PC-3 (cell line): Measurements from ENCODE around the gene NMNAT2.

Experiments
- CTCF ChIP-seq: fragments of 300-600 bp; sonication (generic); conservative IDR thresholded peaks from 2 replicates; pipeline ENCODE4 v1.5.1; 2017; ENCODE audit warnings: antibody characterized with exemption, low read depth, mild to moderate bottlenecking, low read length
- EZH2 ChIP-seq: fragments of 300-600 bp; sonication (generic); IDR thresholded peaks from one replicate; pipeline ENCODE4 v1.6.1; 2017; ENCODE audit warnings: antibody characterized with exemption, mild to moderate bottlenecking, low read length; ENCODE audit not compliant: unreplicated experiment

- TF ChIP-seq EZH2 (no peak), CTCF (no peak)
These were observed 113.6 kb downstream of the NMNAT2 start for GRCh38 chr1:183304440-183305107.
